ENCODE results near the gene APC. TPM values are rescaled to one million over a fixed set of nuclear protein-coding genes. Genes with fewer than 3 reads are reported as not detected.

Gene APC
- 18.9 TPM for total RNA-seq

- ATAC-seq (peak; percentile 95), DNase-seq (ENCODE audit: low spot score) (peak; percentile 79)
Observed at GRCh38 chr5:112737463-112738190, at the start of gene APC. Gene APC (plus strand): TSS chr5:112737885. CDS start chr5:112754891, 17,006 bp downstream.

GRCh38 chr5:112689155-112689909 is 48.4 kb upstream of the APC start:
- DNase-seq (ENCODE audit: low spot score): no peak
- no peak for ATAC-seq

- DNase-seq (ENCODE audit: low spot score) (no peak), ATAC-seq (no peak)
Observed at GRCh38 chr5:112690605-112691338, 46.9 kb upstream of the APC start.

- no peak for DNase-seq (ENCODE audit: low spot score)
- peak; percentile 62 for ATAC-seq
Observed at GRCh38 chr5:112691339-112691680, 46.4 kb upstream of the APC start.

- DNase-seq (ENCODE audit: low spot score) (no peak), ATAC-seq (peak; percentile 88)
Observed at GRCh38 chr5:112691758-112692157, 45.9 kb upstream of the APC start.

GRCh38 chr5:112692472-112692871 is 45.2 kb upstream of the APC start:
- no peak for ATAC-seq
- no peak for DNase-seq (ENCODE audit: low spot score)

- DNase-seq (ENCODE audit: low spot score) (no peak), ATAC-seq (no peak)
Observed at GRCh38 chr5:112693301-112693700, 44.4 kb upstream of the APC start.

- ATAC-seq: peak; percentile 46
- DNase-seq (ENCODE audit: low spot score): no peak
Observed at GRCh38 chr5:112694853-112695709, 42.6 kb upstream of the APC start.

GRCh38 chr5:112696786-112697185 is 40.9 kb upstream of the APC start:
- DNase-seq (ENCODE audit: low spot score) (no peak), ATAC-seq (no peak)

GRCh38 chr5:112697322-112697721 is 40.4 kb upstream of the APC start:
- ATAC-seq: peak; percentile 44

GRCh38 chr5:112697833-112698232 is 39.9 kb upstream of the APC start:
- ATAC-seq: no peak

More at GRCh38 chr5:112697322-112697721, 40.4 kb upstream of the APC start:
- DNase-seq (ENCODE audit: low spot score): no peak

GRCh38 chr5:112703866-112704820 is 33.5 kb upstream of the APC start:
- DNase-seq (ENCODE audit: low spot score) (no peak), ATAC-seq (no peak)

More at GRCh38 chr5:112697833-112698232, 39.9 kb upstream of the APC start:
- no peak for DNase-seq (ENCODE audit: low spot score)

- no peak for DNase-seq (ENCODE audit: low spot score)
- ATAC-seq: no peak
Observed at GRCh38 chr5:112706446-112707016, 31.2 kb upstream of the APC start.

GRCh38 chr5:112707187-112708102 is 30.2 kb upstream of the APC start:
- DNase-seq (ENCODE audit: low spot score) (peak; percentile 99), ATAC-seq (peak; percentile 96)

GRCh38 chr5:112708103-112708622 is 29.5 kb upstream of the APC start:
- ATAC-seq (no peak), DNase-seq (ENCODE audit: low spot score) (no peak)

- DNase-seq (ENCODE audit: low spot score) (no peak), ATAC-seq (no peak)
Observed at GRCh38 chr5:112709416-112709815, 28.3 kb upstream of the APC start.

- no peak for DNase-seq (ENCODE audit: low spot score)
- ATAC-seq: no peak
Observed at GRCh38 chr5:112710896-112711295, 26.8 kb upstream of the APC start.

GRCh38 chr5:112711436-112711835 is 26.2 kb upstream of the APC start:
- DNase-seq (ENCODE audit: low spot score): no peak
- no peak for ATAC-seq

All from left lobe of liver (tissue), 2 donors.